ENCODE results near the gene GFPT2. TPM values are rescaled to one million over a fixed set of nuclear protein-coding genes. Genes with fewer than 3 reads are reported as not detected.

GFPT2 gene
- total and polyA plus RNA-seq, 2 of the 4 experiments (the other 2 are of a cell fraction): 20.3 to 20.8 TPM

DNA sequence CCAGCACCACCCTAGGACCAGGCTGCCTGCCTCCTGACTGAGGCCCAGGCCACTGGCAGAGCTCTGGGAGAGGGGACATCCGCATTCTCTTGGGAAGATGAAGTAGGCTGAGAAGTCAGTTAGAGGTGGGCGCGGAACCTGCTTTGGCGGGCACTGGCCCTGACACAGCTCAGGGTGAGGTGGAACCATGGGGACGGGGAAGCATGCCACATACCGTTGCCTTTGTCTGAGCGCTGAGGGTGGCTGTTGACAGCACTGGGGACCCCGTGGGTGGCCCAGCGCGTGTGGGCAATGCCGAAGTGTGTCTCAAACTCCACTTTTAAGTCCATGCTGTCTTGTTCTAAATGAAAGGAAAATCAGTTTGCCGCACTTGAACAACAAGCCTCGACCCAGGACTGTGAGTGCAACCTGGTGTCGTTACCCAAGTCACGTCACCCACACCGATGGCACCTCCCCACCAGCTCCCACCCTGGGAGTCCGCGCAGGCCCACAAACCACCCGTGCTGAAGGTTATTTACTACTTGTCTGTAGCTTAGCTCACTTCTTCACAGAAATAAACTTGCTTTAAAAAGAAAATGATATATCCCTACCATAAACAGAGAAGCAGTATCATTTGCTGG, 17.4 kb downstream of the GFPT2 start:
- intact Hi-C loops (cut with micrococcal nuclease): no loop called here
- Histone ChIP-seq H3K27ac (ENCODE audit: insufficient read depth, low read length) (no peak overlapping the region), H2BK20ac (ENCODE audit: low read depth, low read length) (no peak overlapping the region), H2AK5ac (ENCODE audit: low read depth, low read length) (no peak overlapping the region), H4K91ac (ENCODE audit: insufficient read depth, low read depth, low read length) (no peak overlapping the region), H3K9me3 (ENCODE audit: control insufficient read depth, insufficient read depth, low read length) (no peaks in the 10 kb centered on the region), H2BK120ac (ENCODE audit: low read depth, low read length) (no peak overlapping the region), H3K4ac (ENCODE audit: low read depth, low read length) (no peak overlapping the region), H3K56ac (ENCODE audit: extremely low read depth, insufficient read depth, low read length) (no peak overlapping the region), H2BK5ac (ENCODE audit: low read depth, low read length, poor library complexity, severe bottlenecking) (no peak overlapping the region), H3K79me1 (ENCODE audit: low read depth in 1 of 2, low read length in 2 of 2) (peaks cover 0 to 15% of the 10 kb centered on the region in 2 experiments; a peak in 2 of 4 replicates), H2AFZ (replicated peaks; ENCODE audit: low read length, poor library complexity) (no peak overlapping the region), H3K9ac (ENCODE audit: low read depth, low read length) (no peak overlapping the region), H4K8ac (ENCODE audit: low read depth in 2 of 2, low read length in 2 of 2) (no peak overlapping the region), H3K4me2 (ENCODE audit: low read depth, low read length) (no peak overlapping the region), H3K18ac (ENCODE audit: low read depth, low read length) (no peak overlapping the region), H3K27me3 (ENCODE audit: control insufficient read depth, insufficient read depth, low read length) (no peaks in the 10 kb centered on the region), H3K14ac (replicated peaks; ENCODE audit: low read depth, low read length) (no peak overlapping the region), H4K5ac (ENCODE audit: low read depth, low read length) (no peak overlapping the region), H3K4me1 (ENCODE audit: control insufficient read depth, insufficient read depth, low read length) (peaks cover 10% of the 10 kb centered on the region), H3K9me1 (ENCODE audit: insufficient read depth, low read length) (peaks cover 19% of the 10 kb centered on the region), H2BK15ac (ENCODE audit: low read depth, low read length) (no peak overlapping the region), H4K20me1 (ENCODE audit: insufficient read depth, low read length) (peaks cover 15% of the 10 kb centered on the region), H3K23ac (ENCODE audit: low read depth, low read length) (no peak overlapping the region), H2AK9ac (replicated peaks; ENCODE audit: low read depth, low read length, poor library complexity) (no peak overlapping the region), H3K4me3 (ENCODE audit: insufficient read depth, low read depth, low read length) (no peak overlapping the region), H3K36me3 (ENCODE audit: control insufficient read depth, insufficient read depth, low read length) (peaks cover 27% of the 10 kb centered on the region)
- TF ChIP-seq NFE2L2 (IDR thresholded peaks at IDR 0.05; ENCODE audit: low read depth, low read length): no peak
- no peak for TF ChIP-seq BHLHE40 (IDR thresholded peaks at IDR 0.05; ENCODE audit: low read depth, low read length)
- ChIA-PET POLR2A (ENCODE audit: unreplicated experiment) (no interaction called here), CTCF (no interaction called here)
- BruUV-seq (replicated peaks): no TSS peak
- dilution Hi-C loops (cut with HindIII; ENCODE audit: low sequenced_read_pairs, unreplicated experiment): no loop called here
- in situ Hi-C loops (cut with MboI; ENCODE audit: low sequenced_read_pairs): no loop called here
- DNase-seq (no peak), ATAC-seq (ENCODE audit: low read depth) (no peak)
- 100% methylated on average over 1 of the region's 19 CpGs; no CpG with 5 or more reads in 1 of the 2 experiments for WGBS, 2 experiments (ENCODE audit: extremely low coverage in 2 of 2, insufficient read length in 1 of 2)

Data from IMR-90 (cell line).